ENCODE results near the gene CDH18.

DNA sequence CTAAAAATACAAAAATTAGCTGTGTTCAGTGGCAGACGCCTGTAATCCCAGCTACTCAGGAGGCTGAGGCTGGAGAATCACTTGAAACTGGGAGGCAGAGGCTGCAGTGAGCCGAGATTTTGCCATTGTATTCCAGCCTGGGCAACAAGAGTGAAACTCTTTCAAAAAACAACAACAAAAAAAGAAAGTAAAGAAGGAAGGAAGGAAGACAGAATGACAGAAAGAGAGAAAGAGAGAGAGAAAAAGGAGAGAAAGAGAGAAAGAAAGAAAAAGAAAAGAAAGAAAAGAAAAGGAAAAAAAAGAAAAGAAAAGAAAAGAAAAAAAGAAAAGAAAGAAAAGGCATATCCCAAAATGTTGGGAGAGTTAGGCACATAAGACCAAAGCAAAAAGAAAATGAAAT is 278.6 kb downstream of the CDH18 start:
- TF ChIP-seq, protein P1, sequence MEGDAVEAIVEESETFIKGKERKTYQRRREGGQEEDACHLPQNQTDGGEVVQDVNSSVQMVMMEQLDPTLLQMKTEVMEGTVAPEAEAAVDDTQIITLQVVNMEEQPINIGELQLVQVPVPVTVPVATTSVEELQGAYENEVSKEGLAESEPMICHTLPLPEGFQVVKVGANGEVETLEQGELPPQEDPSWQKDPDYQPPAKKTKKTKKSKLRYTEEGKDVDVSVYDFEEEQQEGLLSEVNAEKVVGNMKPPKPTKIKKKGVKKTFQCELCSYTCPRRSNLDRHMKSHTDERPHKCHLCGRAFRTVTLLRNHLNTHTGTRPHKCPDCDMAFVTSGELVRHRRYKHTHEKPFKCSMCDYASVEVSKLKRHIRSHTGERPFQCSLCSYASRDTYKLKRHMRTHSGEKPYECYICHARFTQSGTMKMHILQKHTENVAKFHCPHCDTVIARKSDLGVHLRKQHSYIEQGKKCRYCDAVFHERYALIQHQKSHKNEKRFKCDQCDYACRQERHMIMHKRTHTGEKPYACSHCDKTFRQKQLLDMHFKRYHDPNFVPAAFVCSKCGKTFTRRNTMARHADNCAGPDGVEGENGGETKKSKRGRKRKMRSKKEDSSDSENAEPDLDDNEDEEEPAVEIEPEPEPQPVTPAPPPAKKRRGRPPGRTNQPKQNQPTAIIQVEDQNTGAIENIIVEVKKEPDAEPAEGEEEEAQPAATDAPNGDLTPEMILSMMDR (IDR thresholded peaks at IDR 0.05; ENCODE audit: extremely low read depth in 1 of 2, insufficient read depth in 1 of 2, low read depth in 1 of 2, low read length in 2 of 2), result no peak
- TF ChIP-seq POLR2AphosphoS5 (IDR thresholded peaks at IDR 0.05; ENCODE audit: insufficient read depth, low read depth, low read length), result no peak
- no peak for TF ChIP-seq EZH2 (IDR thresholded peaks at IDR 0.05; ENCODE audit: borderline replicate concordance, low read depth, low read length, severe bottlenecking)

Data from endothelial cell of umbilical vein (primary cell).